ENCODE results near the gene SNF8. TPM values are rescaled to one million over a fixed set of nuclear protein-coding genes. Genes with fewer than 3 reads are reported as not detected.

Gene SNF8
- polyA plus RNA-seq, 3 donors, result 91.6 to 162 (median 145) TPM

DNA sequence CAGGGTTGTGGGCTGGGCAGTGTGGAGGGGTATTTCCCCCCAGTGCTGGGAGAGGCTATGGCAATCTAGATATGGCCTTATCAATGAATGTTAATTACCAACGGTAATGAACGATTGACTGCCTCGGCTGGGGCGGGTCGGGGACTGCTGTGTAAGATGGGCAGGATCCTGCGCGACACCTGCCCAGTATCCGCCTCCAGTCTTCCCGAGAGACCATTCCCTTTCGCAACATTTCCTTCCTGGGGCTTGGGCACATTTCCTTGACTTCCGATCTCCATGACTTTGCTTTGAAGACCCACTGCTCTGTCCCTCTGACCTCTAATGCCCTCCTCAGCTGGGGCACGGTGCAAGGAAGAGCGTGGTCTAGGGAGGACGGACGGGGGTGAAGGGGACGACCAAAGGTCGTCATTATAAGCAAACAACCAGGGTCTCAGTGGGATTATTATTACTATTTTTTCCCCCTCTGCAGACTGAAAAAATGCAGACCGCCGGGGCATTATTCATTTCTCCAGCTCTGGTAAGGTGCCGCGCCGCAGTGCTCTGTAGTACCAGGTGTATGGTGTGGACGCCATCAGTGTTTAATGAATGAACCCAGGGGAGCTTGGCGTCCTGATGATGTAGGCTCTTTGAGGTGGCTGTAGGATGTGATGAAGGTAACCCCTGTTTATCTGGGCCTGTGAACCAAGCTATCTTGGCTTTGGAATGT, 51.5 kb downstream of the SNF8 start:
- Mint-ChIP-seq H3K27ac (peak overlapping the region; percentile 93 to 99 (median 95)), H3K4me3 (peak overlapping the region; percentile 94 to 100), H3K9me3 (peaks cover 0 to 2% (median 0%) of the 10 kb centered on the region in 7 donors), H3K4me1 (peaks cover 20% of the 10 kb centered on the region), H3K36me3 (peaks cover 19 to 26% of the 10 kb centered on the region in 2 donors), H3K27me3 (ENCODE audit: low read depth in 3 of 3) (peaks cover 0 to 4% (median 2%) of the 10 kb centered on the region in 3 donors)
- Histone ChIP-seq H3K9me3 (replicated peaks in 1 of 2; ENCODE audit: control insufficient read depth in 1 of 2, insufficient read depth in 1 of 2, low read length in 2 of 2) (no peaks in the 10 kb centered on the region), H3K79me2 (ENCODE audit: insufficient read depth, low read length) (peaks cover 18% of the 10 kb centered on the region), H3K27ac (ENCODE audit: low read depth in 1 of 2, low read length in 2 of 2) (peak overlapping the region; percentile 50 to 85), H3K4me2 (replicated peaks; ENCODE audit: extremely low read depth, low read length, poor library complexity, severe bottlenecking) (peak overlapping the region; percentile 93), H4K20me1 (ENCODE audit: insufficient read depth, low read length) (no peaks in the 10 kb centered on the region), H3K36me3 (replicated peaks in 1 of 2; ENCODE audit: control insufficient read depth in 1 of 2, insufficient read depth in 2 of 2, low read length in 2 of 2) (peaks cover 17 to 37% of the 10 kb centered on the region in 2 donors), H3K4me1 (ENCODE audit: control insufficient read depth in 1 of 2, insufficient read depth in 2 of 2, low read length in 2 of 2) (peaks cover 17 to 25% of the 10 kb centered on the region in 2 donors), H3K9ac (ENCODE audit: insufficient read depth, low read length, poor library complexity, severe bottlenecking) (peak overlapping the region; percentile 65), H2AFZ (ENCODE audit: insufficient read depth, low read depth, low read length, poor library complexity, severe bottlenecking) (peak overlapping the region; percentile 87), H3K4me3 (replicated peaks in 1 of 3; ENCODE audit: low read depth in 2 of 3, low read length in 3 of 3) (peak overlapping the region; percentile 68 to 82 (median 71)), H3K27me3 (ENCODE audit: control insufficient read depth in 2 of 2, insufficient read depth in 2 of 2, low read length in 2 of 2) (no peaks in the 10 kb centered on the region)
- intact Hi-C loops (cut with micrococcal nuclease), result loop anchor here in 1 of 2 donors (1.0 to 5.0 kb wide), 3 partner anchors 16 to 61 kb away; partner anchors contain the start of genes CALCOCO2, SNF8 and UBE2Z
- TF ChIP-seq CTCF (IDR thresholded peaks at IDR 0.05), result no peak
- WGBS (ENCODE audit: insufficient coverage), result 2% methylated on average over 12 of the region's 24 CpGs
- DNase-seq, result peak in 1 of 3 donors; percentile 39

DNA sequence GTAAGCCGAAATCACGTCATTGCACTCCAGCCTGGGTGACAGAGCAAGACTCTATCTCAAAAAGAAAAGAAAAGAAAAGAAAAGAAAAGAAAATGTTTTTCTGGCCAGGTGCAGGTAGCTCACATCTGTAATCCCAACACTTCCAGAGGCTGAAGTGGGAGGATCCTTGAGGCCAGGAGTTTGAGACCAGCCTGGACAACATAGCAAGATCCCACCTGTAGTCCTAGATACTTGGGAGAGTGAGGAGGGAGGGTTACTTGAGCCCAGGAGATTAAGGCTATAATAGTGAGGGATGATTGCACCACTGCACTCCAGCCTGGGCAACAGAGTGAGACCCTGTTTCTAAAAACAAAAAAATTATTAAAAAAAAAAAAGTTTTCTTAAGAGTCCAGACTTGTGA, 54.6 kb downstream of the SNF8 start:
- Histone ChIP-seq H4K20me1 (ENCODE audit: insufficient read depth, low read length) (no peaks in the 10 kb centered on the region), H3K9me3 (replicated peaks in 1 of 2; ENCODE audit: control insufficient read depth in 1 of 2, insufficient read depth in 1 of 2, low read length in 2 of 2) (no peaks in the 10 kb centered on the region), H3K4me1 (ENCODE audit: control insufficient read depth in 1 of 2, insufficient read depth in 2 of 2, low read length in 2 of 2) (peaks cover 17 to 25% of the 10 kb centered on the region in 2 donors), H3K4me3 (replicated peaks in 1 of 3; ENCODE audit: low read depth in 2 of 3, low read length in 3 of 3) (no peak overlapping the region), H2AFZ (ENCODE audit: insufficient read depth, low read depth, low read length, poor library complexity, severe bottlenecking) (no peak overlapping the region), H3K79me2 (ENCODE audit: insufficient read depth, low read length) (peaks cover 18% of the 10 kb centered on the region), H3K9ac (ENCODE audit: insufficient read depth, low read length, poor library complexity, severe bottlenecking) (no peak overlapping the region), H3K4me2 (replicated peaks; ENCODE audit: extremely low read depth, low read length, poor library complexity, severe bottlenecking) (no peak overlapping the region), H3K27me3 (ENCODE audit: control insufficient read depth in 2 of 2, insufficient read depth in 2 of 2, low read length in 2 of 2) (no peaks in the 10 kb centered on the region), H3K27ac (ENCODE audit: low read depth in 1 of 2, low read length in 2 of 2) (no peak overlapping the region), H3K36me3 (replicated peaks in 1 of 2; ENCODE audit: control insufficient read depth in 1 of 2, insufficient read depth in 2 of 2, low read length in 2 of 2) (peaks cover 2 to 7% of the 10 kb centered on the region in 2 donors)
- Mint-ChIP-seq H3K4me1 (peaks cover 20% of the 10 kb centered on the region), H3K36me3 (peaks cover 4 to 7% of the 10 kb centered on the region in 2 donors), H3K27me3 (ENCODE audit: low read depth in 3 of 3) (peaks cover 6 to 12% (median 9%) of the 10 kb centered on the region in 3 donors), H3K4me3 (no peak overlapping the region), H3K27ac (no peak overlapping the region), H3K9me3 (peaks cover 0 to 2% (median 0%) of the 10 kb centered on the region in 7 donors)
- intact Hi-C loops (cut with micrococcal nuclease), result loop anchor here in 1 of 2 donors (5.0 kb wide), 1 partner anchor 58 kb away; the partner anchor contains the start of gene CALCOCO2
- WGBS (ENCODE audit: insufficient coverage), result 100% methylated on average over 1 of the region's 2 CpGs
- no peak for TF ChIP-seq CTCF (IDR thresholded peaks at IDR 0.05)
- DNase-seq, result no peak

Data from CD14-positive monocyte (primary cell).